Cardiac fibroblast (primary cell): ENCODE measurements around the gene CCT8L2.
A peak's percentile ranks its signal among the peaks of the same experiment; 100 is the strongest.
"Not testable (repeated sequence)": the region's sequence is repeated elsewhere in the genome, so short reads cannot be mapped to it uniquely, and the experiment has no call there.

Experiments
- DNase-seq, 2 donors: peaks; one replicate each; pipeline versions ENCODE4 v3.0.0 to v3.0.0-alpha.2; 2010; ENCODE audit warnings: low read depth in 2 of 2
- H3K4me3 ChIP-seq, 2 donors: replicated peaks in 1 of 2; 1 replicate in 1 of 2; 2 replicates in 1 of 2; pipeline ENCODE4 v1.5.1; 2011; ENCODE audit warnings: low read depth in 2 of 2, low read length in 2 of 2, mild to moderate bottlenecking in 2 of 2, moderate library complexity in 1 of 2
- CTCF ChIP-seq: IDR thresholded peaks from one replicate; pipeline ENCODE4 v1.5.1; 2011; ENCODE audit warnings: low read depth, mild to moderate bottlenecking, low read length, inconsistent platforms

CCT8L2 gene

GRCh38 chr22:16603448-16603768 lies 10.8 kb upstream of the CCT8L2 start:
- DNase-seq: no peak
- no peak for TF ChIP-seq CTCF
- no peak overlapping the region for H3K4me3 ChIP-seq

DNA sequence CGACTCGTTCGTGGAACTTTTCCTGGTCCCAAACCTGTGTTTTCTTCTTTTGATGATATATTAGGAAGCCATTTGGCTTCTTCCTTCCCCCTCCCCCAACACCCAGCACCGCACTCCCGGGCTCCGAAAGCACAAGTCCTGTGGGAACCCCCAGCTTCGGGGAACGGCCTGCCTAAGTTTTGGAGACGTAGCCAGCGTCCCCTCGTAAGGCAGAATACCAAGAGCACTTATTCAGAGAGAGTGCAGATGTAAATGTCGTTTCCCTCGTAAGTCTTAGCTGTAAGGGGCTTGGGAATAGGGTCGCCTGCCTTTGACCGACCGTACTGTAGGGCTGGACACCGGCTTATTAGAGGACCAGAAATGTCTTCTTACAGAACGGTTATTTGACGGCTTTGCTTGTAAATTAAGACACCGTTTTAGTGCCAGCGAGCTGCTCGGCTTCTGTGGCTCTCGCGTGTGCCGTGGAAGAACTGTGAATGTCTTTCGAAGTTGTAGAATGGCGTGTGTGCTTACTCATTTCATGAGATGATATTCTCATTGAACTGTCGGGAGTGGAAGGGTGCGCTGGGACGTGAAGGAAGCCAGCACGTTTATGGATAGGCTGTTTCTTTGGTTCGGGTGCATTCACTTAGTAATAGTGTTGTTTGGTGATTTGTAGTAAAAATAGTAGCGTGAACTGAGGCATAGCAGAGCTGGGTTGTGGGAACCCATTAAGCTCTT lies 10.3 kb upstream of the CCT8L2 start:
- DNase-seq: peak in 1 of 2 donors; percentile 9
- H3K4me3 ChIP-seq: peak overlapping the region in 1 of 2 donors; percentile 33

DNA sequence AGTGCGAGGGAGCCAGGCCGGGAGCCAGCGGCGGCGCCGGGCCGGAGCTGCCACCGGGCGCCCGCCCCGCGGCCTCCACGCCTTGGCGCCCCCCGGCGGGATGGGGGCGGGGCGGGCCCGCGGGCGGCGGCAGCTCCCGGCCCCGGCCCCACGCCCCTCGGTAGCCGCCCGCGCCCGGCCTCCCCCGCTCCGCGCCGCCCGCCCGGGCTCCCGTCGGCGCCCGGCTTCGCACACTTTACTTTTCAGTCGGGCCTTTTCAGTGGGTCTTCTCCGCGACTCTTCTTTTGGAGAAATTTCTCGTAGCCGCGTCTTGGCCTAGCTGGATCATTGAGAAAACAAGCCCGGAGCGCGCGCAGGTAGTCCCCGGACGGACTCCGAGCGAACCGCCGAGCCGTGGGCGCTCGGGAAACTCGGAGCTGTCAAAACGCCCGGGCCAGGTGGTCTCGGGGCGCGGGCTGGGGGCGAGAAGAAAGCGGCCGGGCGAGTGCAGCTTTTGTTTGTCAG lies 9.7 kb upstream of the CCT8L2 start:
- peak overlapping the region in 1 of 2 donors; percentile 38 for H3K4me3 ChIP-seq
- not testable (repeated sequence) for DNase-seq

- H3K4me3 ChIP-seq: peak overlapping the region; percentile 11 to 38
- no peak for TF ChIP-seq CTCF
- DNase-seq: peak in 1 of 2 donors; percentile 1
Measured at GRCh38 chr22:16601437-16602223, 9.0 kb upstream of the CCT8L2 start.

GRCh38 chr22:16600644-16601436 lies 8.2 kb upstream of the CCT8L2 start:
- DNase-seq: peak; percentile 30 to 46
- H3K4me3 ChIP-seq: not testable (repeated sequence)

GRCh38 chr22:16599648-16600047 lies 7.0 kb upstream of the CCT8L2 start:
- not testable (repeated sequence) for H3K4me3 ChIP-seq, DNase-seq

DNA sequence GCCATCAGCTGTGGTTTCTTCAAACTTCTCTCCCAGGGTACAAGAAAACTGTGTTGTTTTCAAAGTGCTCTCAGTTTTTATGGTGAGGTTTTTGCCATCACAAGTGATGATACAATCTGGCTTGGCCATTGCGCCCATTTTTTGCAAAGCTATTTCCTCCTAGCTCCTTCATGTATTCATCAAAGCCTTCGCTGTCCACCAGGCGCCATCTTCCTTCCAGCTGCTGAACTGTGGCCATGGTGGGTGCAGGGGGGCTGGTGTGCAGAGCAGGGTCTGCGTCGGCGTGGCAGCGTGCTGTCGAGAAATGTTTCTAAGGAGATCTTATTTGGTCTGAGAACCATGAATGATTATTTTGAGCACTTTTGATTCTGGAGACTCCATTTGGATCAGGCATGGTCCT lies 2.6 kb upstream of the CCT8L2 start:
- not testable (repeated sequence) for H3K4me3 ChIP-seq, DNase-seq

GRCh38 chr22:16594026-16594425 lies 1.4 kb upstream of the CCT8L2 start:
- TF ChIP-seq CTCF: no peak
- DNase-seq: no peak
- no peak overlapping the region for H3K4me3 ChIP-seq

DNA sequence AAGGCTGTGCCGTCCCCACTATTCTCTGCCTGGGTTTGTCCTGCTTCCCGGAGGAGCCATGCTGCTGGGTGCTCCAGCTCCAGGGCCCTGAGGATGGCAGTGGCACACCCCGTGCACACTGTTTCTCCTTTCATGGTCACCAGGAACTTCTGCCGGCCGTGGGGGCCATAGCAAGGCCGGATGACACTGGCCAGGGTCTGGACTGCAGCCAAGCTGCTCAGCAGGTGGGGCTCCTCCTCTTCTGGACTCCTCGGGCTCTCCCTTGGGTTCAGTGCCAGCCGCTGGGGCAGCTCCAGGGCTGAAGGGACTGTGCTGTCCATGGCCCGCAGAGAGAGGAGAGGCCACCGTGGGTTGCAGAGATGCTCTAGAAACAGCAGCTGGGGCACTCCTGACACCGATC lies 379 bp downstream of the CCT8L2 start:
- DNase-seq, H3K4me3 ChIP-seq: not testable (repeated sequence)

DNA sequence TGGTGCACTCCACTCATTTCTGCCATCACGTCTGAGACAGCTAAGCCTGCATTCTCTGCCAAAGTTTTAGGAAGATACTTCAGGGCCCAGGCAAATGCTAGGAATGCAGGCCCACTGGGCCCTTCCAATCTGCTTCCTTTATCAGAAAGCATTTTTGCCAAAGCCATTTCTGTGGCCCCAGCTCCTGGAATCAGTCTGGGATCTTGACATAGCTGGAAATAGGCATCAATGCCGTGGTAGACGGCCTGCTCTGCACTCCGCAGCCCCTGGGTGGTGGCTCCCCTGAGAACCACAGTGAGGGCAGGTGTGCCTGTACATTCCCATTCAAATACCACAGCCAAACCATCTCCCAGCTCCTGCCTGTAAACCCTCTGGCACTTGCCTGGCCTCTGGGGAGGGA lies 1.5 kb downstream of the CCT8L2 start:
- DNase-seq, H3K4me3 ChIP-seq: not testable (repeated sequence)
